GM21526 (cell line): ENCODE results near the gene PPP1R15B.

Experiments used
- ATAC-seq: cut with Tn5 transposase; IDR thresholded peaks from one replicate; pipeline ENCODE4 v1.9.1; 2021; ENCODE audit warnings: moderate library complexity; ENCODE audit not compliant: unreplicated experiment, low FRiP score

Gene PPP1R15B

DNA sequence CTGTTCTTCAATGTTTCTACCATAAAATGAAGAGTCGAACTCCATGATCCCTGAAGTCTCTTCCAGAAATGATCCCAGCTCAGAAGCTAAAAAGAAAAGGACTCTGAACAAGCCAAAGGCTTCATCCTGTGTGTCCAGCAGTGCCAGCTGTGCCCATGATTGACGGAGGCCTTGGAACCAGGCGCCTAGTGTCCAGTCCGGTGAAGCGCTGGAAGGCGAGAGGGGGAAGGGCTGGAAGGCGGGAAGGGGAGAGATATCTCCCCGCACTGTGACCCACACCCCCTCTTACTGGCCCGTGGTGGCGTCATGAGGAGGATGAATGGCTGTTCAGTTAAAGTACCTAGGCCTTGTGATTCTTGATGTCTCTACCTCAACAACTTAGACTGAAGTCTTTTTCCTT is 41.4 kb downstream of the PPP1R15B start:
- no peak for ATAC-seq

- no peak for ATAC-seq
Measured at GRCh38 chr1:204368996-204369726, 42.5 kb downstream of the PPP1R15B start.

GRCh38 chr1:204367956-204368355 is 43.7 kb downstream of the PPP1R15B start:
- no peak for ATAC-seq

DNA sequence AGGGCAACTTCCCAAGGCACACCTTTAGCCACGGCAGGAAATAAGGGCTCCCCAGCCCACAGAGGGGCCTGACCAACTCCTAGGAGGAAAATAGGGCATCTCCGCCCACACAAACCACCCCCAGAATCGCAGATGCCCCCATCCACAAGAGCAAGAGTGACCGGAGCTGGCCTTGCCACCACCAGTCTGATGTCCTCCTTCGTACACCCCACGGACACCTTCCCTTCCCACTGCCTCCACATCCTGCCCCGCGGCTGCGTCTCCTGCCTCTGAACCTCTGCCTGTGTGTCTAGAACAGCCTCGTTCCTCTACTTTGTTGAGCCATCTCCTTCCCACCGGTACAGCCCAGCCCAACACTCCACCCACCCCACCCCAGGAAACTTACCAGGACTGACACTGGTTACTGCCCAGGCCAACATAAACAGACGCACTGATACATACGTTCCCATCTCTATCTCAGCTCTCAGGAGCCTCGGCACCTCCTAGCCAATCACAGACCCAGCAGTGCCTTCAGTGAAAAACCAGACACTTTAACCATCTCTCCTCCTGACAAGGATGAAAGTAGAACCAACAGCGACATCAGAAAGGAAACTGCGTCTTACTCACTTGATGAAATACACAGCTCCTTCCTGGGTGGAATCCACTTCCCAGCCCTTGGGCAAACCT is 44.3 kb downstream of the PPP1R15B start:
- ATAC-seq, result no peak

DNA sequence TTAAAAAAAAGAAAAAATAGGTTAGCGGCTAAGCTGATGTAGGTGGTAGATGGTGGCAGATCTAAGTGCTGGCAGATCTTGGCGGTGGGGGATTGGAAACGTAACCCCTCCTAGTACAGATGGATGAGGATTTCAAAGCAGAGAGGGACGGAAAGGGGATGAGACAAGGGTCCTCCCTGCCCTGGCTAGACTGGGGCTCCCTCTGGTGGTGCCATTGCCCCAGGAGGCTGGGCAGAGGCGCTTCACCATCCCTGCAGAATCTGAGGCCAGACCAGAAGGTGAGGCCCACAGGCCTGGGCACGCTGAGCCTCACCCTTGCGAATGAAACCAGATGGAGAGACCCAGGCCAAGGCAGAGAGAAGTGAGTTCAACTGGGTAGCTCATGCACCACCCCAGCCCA is 44.9 kb downstream of the PPP1R15B start:
- ATAC-seq, result no peak

DNA sequence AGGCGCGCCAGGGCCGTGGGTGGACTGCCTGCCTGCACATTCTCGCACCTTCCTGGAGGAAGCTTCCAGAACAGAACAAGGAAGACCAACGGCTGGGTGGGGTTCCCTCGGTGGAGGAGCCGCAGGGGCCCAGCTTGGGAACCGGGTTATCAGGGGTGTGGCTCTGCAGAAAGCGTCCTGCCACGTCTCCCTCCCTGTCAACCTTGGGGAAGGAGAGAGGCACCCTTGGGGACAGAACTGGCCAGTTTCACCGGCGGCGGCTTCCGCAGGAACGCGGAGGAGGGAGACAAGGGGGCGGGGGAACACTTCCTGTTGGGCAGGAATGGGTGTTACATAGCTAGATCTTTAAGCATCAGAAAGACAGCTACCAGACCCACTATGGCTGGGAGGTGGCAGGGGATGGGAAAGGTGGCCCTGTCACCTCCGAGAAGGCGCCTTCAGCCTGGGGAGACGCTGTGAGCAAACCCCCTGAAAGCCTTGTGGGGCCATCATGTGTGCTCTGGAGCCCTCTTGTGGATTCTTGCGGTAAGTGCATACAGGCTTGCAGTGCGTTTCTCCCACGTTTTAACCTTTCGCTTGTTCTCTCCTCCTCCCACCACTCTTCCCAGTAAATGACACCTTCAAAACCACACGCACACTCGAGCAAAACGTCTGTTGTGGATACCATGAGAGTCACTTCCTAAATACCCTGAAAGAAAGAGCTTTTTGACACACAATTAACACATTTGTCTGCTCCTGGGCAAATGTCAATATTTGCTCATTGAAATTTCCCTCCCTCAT is 48.1 kb downstream of the PPP1R15B start:
- ATAC-seq, result no peak

GRCh38 chr1:204362984-204363334 is 48.7 kb downstream of the PPP1R15B start:
- no peak for ATAC-seq

DNA sequence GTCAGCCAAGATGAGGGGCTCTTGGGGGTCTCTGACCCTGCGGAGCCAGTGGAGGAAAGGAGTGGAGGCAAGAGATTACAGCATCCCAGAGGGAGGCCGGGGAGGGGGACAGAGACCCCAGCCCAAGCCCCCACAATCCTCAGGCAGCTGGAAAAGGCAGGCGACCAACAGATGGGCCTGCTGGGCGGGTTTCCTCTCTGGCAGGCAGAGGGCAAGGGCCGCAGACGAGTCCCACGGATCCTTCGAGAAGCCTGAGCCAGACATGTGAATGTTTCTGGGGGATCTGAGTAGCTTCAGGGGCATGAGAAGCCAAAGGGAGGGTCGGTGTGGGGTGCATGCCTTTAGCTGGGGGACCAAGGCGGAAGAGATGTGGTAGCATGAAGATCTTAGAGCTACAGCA is 49.8 kb downstream of the PPP1R15B start:
- ATAC-seq, result no peak

DNA sequence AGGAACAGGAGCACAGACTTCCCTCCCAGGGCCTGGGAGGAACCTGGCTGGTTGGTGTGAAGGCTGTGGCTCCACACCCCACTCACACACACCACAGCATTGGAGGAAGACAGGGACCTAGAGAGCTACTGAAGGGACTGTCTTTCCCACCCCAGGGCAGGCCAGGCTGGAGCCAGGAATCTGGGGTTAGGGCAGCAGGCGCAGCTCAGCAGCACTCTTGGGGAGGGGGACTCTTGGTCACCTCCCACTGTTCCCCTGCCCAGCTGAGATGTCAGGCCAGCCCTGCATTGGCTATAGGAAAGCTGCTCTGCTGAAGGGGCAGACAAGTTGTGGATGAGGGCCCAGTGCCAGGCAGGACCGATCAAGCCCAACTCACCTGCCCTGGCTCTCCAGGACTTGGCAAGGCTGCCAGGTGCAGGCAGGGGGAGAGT is 50.3 kb downstream of the PPP1R15B start:
- no peak for ATAC-seq

DNA sequence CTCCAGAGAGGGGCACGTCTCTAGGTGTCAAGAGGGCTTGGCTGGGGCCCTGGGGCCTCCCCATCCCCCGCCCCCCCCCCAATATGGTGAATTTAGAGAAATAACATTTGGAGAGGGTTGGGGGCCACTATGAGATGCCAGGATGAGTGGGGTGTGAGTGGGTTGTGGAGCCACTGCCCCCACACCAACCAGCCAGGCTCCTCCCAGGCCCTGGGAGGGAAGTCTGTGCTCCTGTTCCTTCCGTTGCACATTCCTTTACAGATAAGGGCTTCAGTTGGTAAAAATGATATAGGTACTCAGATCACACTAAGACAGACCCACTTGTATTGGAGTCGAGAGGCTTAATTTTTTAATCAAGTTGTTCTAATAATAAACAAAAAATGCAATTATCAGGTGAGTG is 51.3 kb downstream of the PPP1R15B start:
- no peak for ATAC-seq

GRCh38 chr1:204359474-204360255 is 52.0 kb downstream of the PPP1R15B start, which contains the start of gene PLEKHA6:
Gene PLEKHA6 (minus strand): TSS chr1:204359929. CDS start chr1:204273727, 86,202 bp downstream.
- no peak for ATAC-seq

DNA sequence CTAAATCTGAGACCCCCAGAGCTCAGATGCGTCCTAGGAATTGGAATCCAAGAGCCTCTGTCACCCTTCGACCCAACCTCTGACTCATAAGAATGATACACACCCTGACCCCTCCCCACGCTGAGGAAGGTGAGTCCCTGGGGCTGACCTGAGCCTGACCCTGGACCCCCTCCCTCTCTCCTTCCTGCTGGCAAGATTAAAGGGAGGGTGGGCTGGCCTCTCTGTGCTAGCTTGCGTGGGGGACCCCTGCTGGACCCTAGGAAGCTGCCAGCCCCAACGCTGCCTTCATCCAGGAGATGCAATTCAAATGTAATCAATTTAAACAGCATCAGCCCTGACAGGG is 52.5 kb downstream of the PPP1R15B start:
- ATAC-seq, result no peak

DNA sequence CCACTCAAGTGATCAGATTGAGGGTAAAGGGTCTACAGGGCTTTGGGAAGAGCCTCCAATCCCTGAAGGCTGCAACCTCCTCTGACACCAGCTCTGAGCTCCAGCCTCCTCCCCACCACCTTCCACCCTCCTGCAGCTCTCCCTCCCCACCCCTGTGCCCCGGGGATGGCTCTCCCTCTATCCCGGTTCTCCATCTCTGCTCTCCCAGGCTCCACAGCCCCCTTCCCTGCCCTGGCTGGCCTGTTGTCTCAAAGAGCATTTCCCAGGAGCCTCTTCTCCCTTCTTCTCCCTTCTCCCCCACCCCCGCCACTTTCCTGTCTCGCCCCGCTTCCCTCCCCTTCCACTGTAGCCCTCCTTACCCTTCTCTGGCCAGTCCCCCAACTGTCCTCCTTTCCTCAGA is 53.0 kb downstream of the PPP1R15B start:
- ATAC-seq, result no peak

- no peak for ATAC-seq
Measured at GRCh38 chr1:204357551-204358490, 53.8 kb downstream of the PPP1R15B start.

DNA sequence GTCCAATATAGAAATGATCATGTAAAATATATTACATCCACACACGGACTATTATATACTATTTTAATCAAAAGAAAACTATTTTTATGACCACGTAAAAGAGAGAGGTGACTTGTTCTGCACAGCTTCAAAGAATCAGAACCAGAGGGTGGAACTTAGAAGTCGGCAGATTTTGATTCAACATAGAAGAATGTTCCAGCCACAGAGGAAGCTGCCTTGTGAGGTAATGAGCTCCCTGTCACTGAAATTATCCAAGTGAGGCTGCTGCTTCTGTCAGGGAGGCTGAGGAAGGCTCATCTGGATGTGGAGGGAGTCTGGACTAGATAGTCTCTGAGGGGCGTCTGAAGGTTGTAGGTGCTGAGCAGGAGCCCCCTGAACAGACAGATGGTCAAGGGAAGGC is 54.6 kb downstream of the PPP1R15B start:
- no peak for ATAC-seq

DNA sequence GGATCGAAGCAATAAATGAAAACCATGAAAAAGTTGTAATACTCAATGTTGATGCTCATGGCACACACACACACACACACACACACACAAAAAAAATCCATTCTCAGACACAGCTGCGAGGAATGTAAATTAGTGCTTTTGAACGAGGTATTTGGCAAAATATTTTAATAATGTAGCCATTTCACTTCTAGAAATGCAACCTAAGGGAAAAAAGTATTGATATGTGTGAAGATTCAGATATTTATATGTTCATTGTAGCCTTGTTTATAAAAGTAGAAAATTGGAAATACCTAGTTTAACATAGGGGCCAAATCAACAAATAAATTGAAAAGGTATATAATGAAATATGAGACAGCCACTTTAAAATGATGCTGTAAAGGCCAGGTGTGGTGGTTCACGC is 55.7 kb downstream of the PPP1R15B start:
- no peak for ATAC-seq

- ATAC-seq, result no peak
Measured at GRCh38 chr1:204354579-204354978, 57.0 kb downstream of the PPP1R15B start.
